Kidney epithelial cell (primary cell): Measurements from ENCODE around the gene CLMN. TPM values are rescaled to one million over a fixed set of nuclear protein-coding genes. Genes with fewer than 3 reads are reported as not detected.
"Not testable (repeated sequence)": the region's sequence is repeated elsewhere in the genome, so short reads cannot be mapped to it uniquely, and the experiment has no call there.

ENCODE experiments used
- DNase-seq: peaks from one replicate; pipeline ENCODE4 v3.0.0-alpha.2; 2010; ENCODE audit warnings: low read depth
- H3K27me3 ChIP-seq: 2 replicates; pipeline ENCODE4 v1.6.0; 2011; ENCODE audit warnings: low read length; ENCODE audit not compliant: control insufficient read depth, insufficient read depth
- H3K36me3 ChIP-seq: 2 replicates; pipeline ENCODE4 v1.5.1; 2011; ENCODE audit warnings: low read length; ENCODE audit not compliant: control insufficient read depth, insufficient read depth
- H3K4me3 ChIP-seq: 2 replicates; pipeline ENCODE4 v1.5.1; 2011; ENCODE audit warnings: low read depth, mild to moderate bottlenecking, control low read depth, low read length
- CTCF ChIP-seq: IDR thresholded peaks from 2 replicates; pipeline ENCODE4 v1.5.1; 2011; ENCODE audit warnings: mild to moderate bottlenecking, moderate library complexity, low read length, control low read depth, inconsistent platforms; ENCODE audit not compliant: insufficient read depth, poor library complexity, severe bottlenecking
- total RNA-seq: library from RNA; depleted of rRNA; stranded (reverse); fragments of >200 nt; gene quantifications from 2 replicates; pipeline ENCODE4 v1.2.3, GENCODE V29; 2015

The CLMN gene
- total RNA-seq, 1 donor from 2014 or later = 9.8 TPM

DNA sequence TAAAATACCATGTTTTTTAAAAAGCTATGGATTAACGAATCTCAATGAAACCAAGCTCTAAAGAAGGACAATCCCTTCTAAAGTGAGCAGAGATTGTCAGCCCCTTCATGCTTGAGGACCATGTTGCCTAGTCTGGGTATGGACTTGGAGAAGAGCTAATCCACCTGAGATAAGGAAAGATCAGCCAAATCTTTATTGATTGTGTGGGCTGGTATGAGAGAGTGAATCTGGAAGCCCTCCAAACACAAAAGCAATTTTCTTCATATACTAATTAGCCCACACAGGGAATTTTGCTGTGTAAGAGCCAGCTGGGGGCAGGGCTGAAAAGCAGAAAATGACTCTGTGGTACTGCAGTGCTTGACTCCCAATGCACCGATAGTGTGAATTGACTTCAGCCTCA, 115.0 kb downstream of the CLMN start:
- DNase-seq = no peak
- no peak for TF ChIP-seq CTCF
- Histone ChIP-seq H3K27me3 (no peaks in the 10 kb centered on the region), H3K4me3 (no peak overlapping the region), H3K36me3 (no peaks in the 10 kb centered on the region)

GRCh38 chr14:95201745-95202144, 118.0 kb downstream of the CLMN start:
- DNase-seq, H3K36me3 ChIP-seq, H3K4me3 ChIP-seq, H3K27me3 ChIP-seq: not testable (repeated sequence)

DNA sequence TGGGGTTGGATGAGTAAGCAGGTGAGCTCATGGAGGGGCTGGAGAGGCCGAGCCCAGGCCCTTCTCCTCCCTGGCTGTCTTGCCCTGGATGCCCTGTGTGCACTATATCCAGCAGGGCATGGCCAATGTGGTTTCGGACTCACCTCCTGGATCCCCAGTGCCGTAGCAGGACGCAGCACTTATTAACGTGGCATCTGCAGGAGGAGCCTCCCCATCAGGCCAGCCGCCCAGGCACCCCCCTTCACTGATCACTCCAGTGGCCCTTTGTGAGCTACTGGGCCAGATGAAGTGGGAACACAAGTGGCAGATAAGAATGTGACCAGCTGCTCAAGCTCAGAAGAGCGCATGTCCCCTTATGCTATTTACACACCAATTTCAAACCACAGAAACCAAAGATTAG, 119.3 kb downstream of the CLMN start:
- TF ChIP-seq CTCF = no peak
- no peak for DNase-seq
- no peaks in the 10 kb centered on the region for H3K27me3 ChIP-seq
- H3K4me3 ChIP-seq = no peak overlapping the region
- H3K36me3 ChIP-seq = no peaks in the 10 kb centered on the region

- no peak for TF ChIP-seq CTCF
- Histone ChIP-seq H3K36me3 (no peaks in the 10 kb centered on the region), H3K4me3 (no peak overlapping the region), H3K27me3 (no peaks in the 10 kb centered on the region)
- no peak for DNase-seq
These were observed 120.3 kb downstream of the CLMN start for GRCh38 chr14:95199298-95199983.

DNA sequence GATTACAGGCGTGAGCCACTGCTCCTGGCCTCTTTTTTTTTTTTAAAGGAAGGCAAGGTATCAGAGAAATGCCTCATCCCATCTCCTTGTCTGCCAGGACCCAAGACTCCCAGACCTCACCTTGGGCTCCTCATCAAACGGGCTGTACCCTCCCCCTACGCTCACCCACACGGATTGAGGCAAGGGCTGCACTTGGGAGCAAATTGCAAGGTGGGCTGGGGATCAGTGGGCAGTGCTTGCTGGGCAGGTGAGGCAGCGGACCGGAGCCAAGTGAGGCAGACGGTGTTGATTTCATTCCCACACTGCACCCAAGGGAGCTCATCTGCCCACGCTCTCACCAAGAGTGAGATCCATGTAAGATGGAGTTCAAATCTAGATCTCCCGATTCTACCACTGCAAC, 121.4 kb downstream of the CLMN start:
- H3K27me3 ChIP-seq = no peaks in the 10 kb centered on the region
- no peak for TF ChIP-seq CTCF
- no peaks in the 10 kb centered on the region for H3K36me3 ChIP-seq
- no peak overlapping the region for H3K4me3 ChIP-seq
- no peak for DNase-seq

GRCh38 chr14:95197551-95197950, 122.2 kb downstream of the CLMN start:
- no peak overlapping the region for H3K4me3 ChIP-seq
- TF ChIP-seq CTCF = no peak
- DNase-seq = no peak
- no peaks in the 10 kb centered on the region for H3K36me3 ChIP-seq
- no peaks in the 10 kb centered on the region for H3K27me3 ChIP-seq
